Thymus (tissue), 11 donors: ENCODE measurements around the gene BST2. TPM values are rescaled to one million over a fixed set of nuclear protein-coding genes. Genes with fewer than 3 reads are reported as not detected.

ENCODE experiments used
- DNase-seq, 9 donors: peaks; one replicate each; pipeline ENCODE4 v3.0.0-alpha.2; 2013; ENCODE audit warnings: low spot score in 9 of 9, low read depth in 6 of 9, missing footprints in 1 of 9
- H3K27ac ChIP-seq, 2 donors: one replicate each; pipeline ENCODE4 v1.5.1; 2013; ENCODE audit warnings: control low read depth in 1 of 2, low read depth in 1 of 2, low read length in 1 of 2, mild to moderate bottlenecking in 1 of 2, moderate library complexity in 1 of 2
- H3K27me3 ChIP-seq, 2 donors: one replicate each; pipeline ENCODE4 v1.5.1; 2013; ENCODE audit warnings: low read length in 1 of 2; ENCODE audit not compliant: control insufficient read depth in 2 of 2, insufficient read depth in 1 of 2
- H3K36me3 ChIP-seq, 2 donors: one replicate each; pipeline ENCODE4 v1.5.1; 2013; ENCODE audit warnings: low read length in 1 of 2, mild to moderate bottlenecking in 1 of 2, moderate library complexity in 1 of 2; ENCODE audit not compliant: control insufficient read depth in 2 of 2, insufficient read depth in 2 of 2
- H3K4me1 ChIP-seq, 2 donors: one replicate each; pipeline ENCODE4 v1.5.1; 2013; ENCODE audit warnings: low read length in 2 of 2; ENCODE audit not compliant: control insufficient read depth in 2 of 2, insufficient read depth in 2 of 2
- H3K4me3 ChIP-seq, 2 donors: one replicate each; pipeline ENCODE4 v1.5.1; 2013; ENCODE audit warnings: low read length in 2 of 2, control low read depth in 1 of 2, mild to moderate bottlenecking in 1 of 2
- H3K9me3 ChIP-seq, 2 donors: one replicate each; pipeline ENCODE4 v1.5.1; 2013; ENCODE audit warnings: low read length in 1 of 2, mild to moderate bottlenecking in 1 of 2; ENCODE audit not compliant: control insufficient read depth in 2 of 2, insufficient read depth in 1 of 2
- WGBS: extraction: QIAGEN DNeasy Blood & Tissue Kit; methylation state at CpG from one replicate; pipeline ENCODE4 v1.1.7; 2013; 5-methylcytosine and 5-hydroxymethylcytosine counted together
- polyA plus RNA-seq: library from polyadenylated mRNA; stranded (reverse); fragments of 200-250 nt; gene quantifications from one replicate; pipeline ENCODE4 v1.2.3, GENCODE V29; 2013
- total RNA-seq: library from RNA; stranded (reverse); fragments of 120-200 nt; gene quantifications from one replicate; pipeline ENCODE4 v1.2.4, GENCODE V29; 2013
- donor health status: healthy.

BST2 gene
- total and polyA plus RNA-seq, 2 donors: 107 to 221 TPM

DNA sequence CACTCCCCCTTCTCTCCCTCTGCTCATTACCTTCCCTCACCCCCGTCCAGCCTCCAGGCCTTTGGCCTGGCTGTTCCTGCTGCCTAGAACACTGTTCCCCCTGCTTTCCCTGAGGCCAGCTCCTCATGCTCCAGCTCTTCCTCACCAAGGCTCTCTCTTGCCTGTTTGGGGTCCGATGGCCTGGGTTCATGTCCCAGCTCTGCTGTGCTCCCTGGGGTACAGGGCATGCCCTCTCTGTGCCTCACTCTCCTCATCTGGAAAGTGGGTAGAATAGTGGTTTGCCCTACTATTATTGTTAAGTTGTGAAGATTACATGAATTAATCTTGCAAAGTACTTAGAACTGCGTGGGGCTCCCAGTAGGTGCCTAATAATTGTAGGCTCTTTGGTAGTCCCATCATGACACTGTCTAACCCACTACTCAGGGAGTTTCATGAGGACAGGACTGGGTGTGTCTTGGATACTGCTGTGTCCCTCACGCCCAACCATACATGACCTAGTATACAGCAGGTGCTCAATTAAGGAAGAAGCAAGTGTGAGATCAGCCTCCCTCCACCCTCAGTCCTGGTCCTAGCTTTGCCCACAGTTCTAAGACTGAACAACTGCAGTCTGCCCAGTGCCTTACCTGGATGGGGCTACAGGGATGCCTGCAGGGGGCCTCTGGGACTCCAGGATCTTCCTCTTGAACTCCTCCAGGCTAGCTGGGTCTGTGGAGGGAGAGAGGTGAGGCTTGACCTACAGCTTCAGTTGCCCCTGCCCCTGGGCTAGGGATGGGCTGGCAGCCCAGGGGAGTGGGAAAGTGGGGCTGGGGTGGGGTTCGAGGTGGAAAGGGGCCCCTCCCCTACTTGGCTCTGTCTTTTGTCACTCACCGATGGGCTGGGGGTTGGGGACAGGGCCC, 45.3 kb downstream of the BST2 start:
- no peak for DNase-seq
- no peaks in the 10 kb centered on the region for H3K9me3 ChIP-seq
- no peaks in the 10 kb centered on the region for H3K27me3 ChIP-seq
- no peak overlapping the region for H3K27ac ChIP-seq
- WGBS: 94% methylated on average over 6 of the region's 6 CpGs
- no peaks in the 10 kb centered on the region for H3K36me3 ChIP-seq
- no peak overlapping the region for H3K4me3 ChIP-seq
- H3K4me1 ChIP-seq: no peaks in the 10 kb centered on the region

DNA sequence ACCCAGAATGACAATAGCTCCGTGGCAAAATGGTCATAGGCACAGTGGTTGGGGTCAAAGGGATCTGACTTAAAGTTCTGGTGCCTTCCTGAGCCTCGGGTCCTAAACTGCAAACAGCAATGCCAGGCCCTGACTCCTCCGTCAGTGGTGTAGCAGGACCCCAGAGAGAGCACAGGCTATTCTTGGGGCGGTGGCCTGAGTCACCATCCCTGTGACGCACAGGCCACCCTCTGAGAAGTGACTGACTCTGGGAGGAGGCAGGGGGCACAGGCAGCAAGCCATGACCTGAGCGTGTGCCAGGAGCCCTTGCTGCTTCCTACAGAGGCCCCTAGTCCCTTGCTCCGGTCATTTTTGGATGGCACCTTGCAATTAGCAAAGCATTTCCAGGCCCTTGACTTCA, 47.0 kb downstream of the BST2 start:
- H3K27ac ChIP-seq: no peak overlapping the region
- H3K36me3 ChIP-seq: no peaks in the 10 kb centered on the region
- WGBS: 94% methylated on average over 7 of the region's 7 CpGs
- H3K4me3 ChIP-seq: no peak overlapping the region
- no peaks in the 10 kb centered on the region for H3K9me3 ChIP-seq
- no peaks in the 10 kb centered on the region for H3K27me3 ChIP-seq
- no peaks in the 10 kb centered on the region for H3K4me1 ChIP-seq
- no peak for DNase-seq

DNA sequence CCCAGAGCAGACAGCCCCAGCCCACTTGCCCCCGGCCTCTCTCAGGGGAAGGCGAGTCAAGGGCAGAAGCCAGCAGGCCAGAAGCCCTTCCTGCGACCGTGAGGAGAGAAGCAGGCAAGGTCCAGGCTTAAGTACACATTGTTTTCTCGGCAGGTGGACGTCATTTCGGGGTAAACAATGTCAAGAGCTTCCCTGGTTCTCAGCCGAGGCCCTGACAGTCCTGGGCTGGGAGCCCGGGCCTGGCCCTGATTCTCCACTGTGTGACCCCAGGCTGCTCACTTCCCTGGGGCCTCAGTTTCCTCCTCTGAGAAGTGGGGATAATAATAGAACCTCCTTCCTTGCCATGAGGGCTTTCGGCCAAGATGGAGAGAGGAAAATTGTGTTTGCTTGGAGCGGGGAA, 47.7 kb downstream of the BST2 start:
- H3K27me3 ChIP-seq: no peaks in the 10 kb centered on the region
- DNase-seq: no peak
- H3K4me3 ChIP-seq: no peak overlapping the region
- WGBS: 94% methylated on average over 11 of the region's 11 CpGs
- H3K36me3 ChIP-seq: no peaks in the 10 kb centered on the region
- H3K9me3 ChIP-seq: no peaks in the 10 kb centered on the region
- H3K4me1 ChIP-seq: no peaks in the 10 kb centered on the region
- H3K27ac ChIP-seq: no peak overlapping the region

DNA sequence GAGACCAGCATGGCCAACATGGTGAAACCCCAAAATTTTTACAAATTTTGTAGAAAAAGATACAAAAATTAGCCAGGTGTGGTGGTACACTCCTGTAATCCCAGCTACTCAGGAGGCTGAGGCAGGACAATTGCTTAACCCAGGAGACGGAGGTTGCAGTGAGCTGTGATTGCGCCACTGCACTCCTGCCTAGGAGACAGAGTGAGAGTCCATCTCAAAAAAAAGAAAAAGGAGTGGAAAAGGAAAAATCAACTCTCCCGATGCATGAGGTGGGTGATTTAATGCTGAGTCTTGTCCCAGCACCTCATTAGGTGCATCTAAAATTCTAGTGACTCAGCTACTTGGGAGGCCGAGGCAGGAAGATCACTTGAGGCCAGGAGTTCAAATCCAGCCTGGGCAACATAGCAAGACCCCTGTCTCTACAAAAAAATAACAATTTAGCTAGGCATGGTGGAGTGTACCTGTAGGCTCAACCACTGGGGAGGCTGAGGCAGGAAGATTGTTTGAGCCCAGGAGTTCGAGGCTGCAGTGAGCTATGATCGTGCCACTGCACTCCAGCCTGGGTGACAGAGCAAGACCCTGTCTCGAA, 48.3 kb downstream of the BST2 start:
- Histone ChIP-seq H3K27ac (no peak overlapping the region), H3K4me3 (no peak overlapping the region), H3K36me3 (no peaks in the 10 kb centered on the region), H3K27me3 (no peaks in the 10 kb centered on the region), H3K9me3 (no peaks in the 10 kb centered on the region), H3K4me1 (no peaks in the 10 kb centered on the region)
- WGBS: 95% methylated on average over 7 of the region's 7 CpGs
- no peak for DNase-seq

DNA sequence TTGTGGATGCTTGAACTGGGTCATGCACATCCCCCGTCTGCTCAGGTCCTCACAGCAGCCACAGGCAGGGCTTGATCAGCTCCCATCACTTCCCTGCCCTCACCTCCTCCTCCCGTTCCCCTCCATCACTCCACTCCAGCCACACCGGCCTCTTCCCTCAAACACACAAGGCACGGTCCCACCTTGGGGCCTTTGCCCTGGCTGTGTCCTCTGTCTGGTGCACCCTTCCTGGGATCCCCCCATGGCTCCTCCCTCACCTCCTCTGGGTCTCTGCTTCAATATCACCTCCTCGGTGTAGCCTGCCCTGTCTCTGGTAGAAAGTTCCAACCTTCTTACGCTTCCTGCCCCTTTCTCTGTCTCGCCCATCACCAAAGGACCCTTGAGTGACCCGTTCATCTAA, 52.0 kb downstream of the BST2 start:
- Histone ChIP-seq H3K9me3 (peaks cover 0 to 6% of the 10 kb centered on the region in 2 donors), H3K27me3 (peaks cover 3 to 8% of the 10 kb centered on the region in 2 donors), H3K4me3 (no peak overlapping the region), H3K4me1 (peaks cover 0 to 11% of the 10 kb centered on the region in 2 donors), H3K27ac (no peak overlapping the region), H3K36me3 (no peaks in the 10 kb centered on the region)
- DNase-seq: no peak
- 96% methylated on average over 8 of the region's 8 CpGs for WGBS

Other genes starting within 250 kb of the BST2 start
- gene USE1, start 190.3 kb downstream of the BST2 start, total RNA-seq: 21.3 TPM
- 52.9 TPM for gene USE1, start 190.3 kb downstream of the BST2 start, polyA plus RNA-seq
- gene OCEL1, start 179.4 kb downstream of the BST2 start, total RNA-seq: 6.2 TPM
- 24.8 TPM for gene OCEL1, start 179.4 kb downstream of the BST2 start, polyA plus RNA-seq
- 9.4 TPM for gene NR2F6, start 159.7 kb downstream of the BST2 start, total RNA-seq
- gene NR2F6, start 159.7 kb downstream of the BST2 start, polyA plus RNA-seq: 15.0 TPM
- gene USHBP1, start 140.9 kb downstream of the BST2 start, total RNA-seq: 0.76 TPM
- gene USHBP1, start 140.9 kb downstream of the BST2 start, polyA plus RNA-seq: 4.4 TPM
- gene BABAM1, start 138.2 kb downstream of the BST2 start, total RNA-seq: 97.0 TPM
- 94.4 TPM for gene BABAM1, start 138.2 kb downstream of the BST2 start, polyA plus RNA-seq
- gene ANKLE1, start 123.7 kb downstream of the BST2 start, total RNA-seq: 1.6 TPM
- gene ANKLE1, start 123.7 kb downstream of the BST2 start, polyA plus RNA-seq: 0.64 TPM
- gene ABHD8, start 102.2 kb downstream of the BST2 start, total RNA-seq: 9.7 TPM
- gene ABHD8, start 102.2 kb downstream of the BST2 start, polyA plus RNA-seq: 10.3 TPM
- gene MRPL34, start 99.8 kb downstream of the BST2 start, total RNA-seq: 78.3 TPM
- gene MRPL34, start 99.8 kb downstream of the BST2 start, polyA plus RNA-seq: 123 TPM
- 23.5 TPM for gene DDA1, start 96.1 kb downstream of the BST2 start, total RNA-seq
- gene DDA1, start 96.1 kb downstream of the BST2 start, polyA plus RNA-seq: 51.7 TPM
- gene ANO8, start 70.8 kb downstream of the BST2 start, total RNA-seq: 2.2 TPM
- gene ANO8, start 70.8 kb downstream of the BST2 start, polyA plus RNA-seq: 13.5 TPM
- gene GTPBP3, start 68.1 kb downstream of the BST2 start, total RNA-seq: 8.9 TPM
- 17.4 TPM for gene GTPBP3, start 68.1 kb downstream of the BST2 start, polyA plus RNA-seq
- 11.7 TPM for gene PLVAP, start 28.3 kb downstream of the BST2 start, total RNA-seq
- 57.1 TPM for gene PLVAP, start 28.3 kb downstream of the BST2 start, polyA plus RNA-seq
- 0.28 TPM for gene CCDC194, start 11.4 kb downstream of the BST2 start, total RNA-seq
- 0.55 TPM for gene CCDC194, start 11.4 kb downstream of the BST2 start, polyA plus RNA-seq
- gene MVB12A, start 14.4 kb upstream of the BST2 start, total RNA-seq: 27.8 TPM
- 56.8 TPM for gene MVB12A, start 14.4 kb upstream of the BST2 start, polyA plus RNA-seq
- gene TMEM221, start 43.0 kb upstream of the BST2 start, total RNA-seq: 0.19 TPM
- gene TMEM221, start 43.0 kb upstream of the BST2 start, polyA plus RNA-seq: 3.2 TPM
- not detected for gene NXNL1, start 55.3 kb upstream of the BST2 start, total RNA-seq
- not detected for gene NXNL1, start 55.3 kb upstream of the BST2 start, polyA plus RNA-seq
- gene SLC27A1, start 64.9 kb upstream of the BST2 start, total RNA-seq: 2.0 TPM
- 11.9 TPM for gene SLC27A1, start 64.9 kb upstream of the BST2 start, polyA plus RNA-seq
- gene PGLS, start 106.0 kb upstream of the BST2 start, total RNA-seq: 62.6 TPM
- gene PGLS, start 106.0 kb upstream of the BST2 start, polyA plus RNA-seq: 73.5 TPM
- gene COLGALT1, start 150.0 kb upstream of the BST2 start, total RNA-seq: 22.3 TPM
- 69.5 TPM for gene COLGALT1, start 150.0 kb upstream of the BST2 start, polyA plus RNA-seq